IPS DF 6.9 (cell line): ENCODE measurements around the gene PAAF1.

Experiments used
- DNase-seq: peaks from one replicate; pipeline ENCODE4 v3.0.0-alpha.2; 2013; ENCODE audit warnings: low read depth, low spot score
- H3K27ac ChIP-seq: one replicate; pipeline ENCODE4 v1.5.1; 2013; ENCODE audit warnings: low read length, control low read depth
- H3K27me3 ChIP-seq: 2 replicates; pipeline ENCODE4 v1.6.1; 2013; ENCODE audit warnings: mild to moderate bottlenecking, low read length; ENCODE audit not compliant: control insufficient read depth, insufficient read depth
- H3K36me3 ChIP-seq: 2 replicates; pipeline ENCODE4 v1.6.1; 2013; ENCODE audit warnings: low read length; ENCODE audit not compliant: control insufficient read depth, insufficient read depth
- H3K4me1 ChIP-seq: 2 replicates; pipeline ENCODE4 v1.6.1; 2013; ENCODE audit warnings: low read length; ENCODE audit not compliant: control insufficient read depth, insufficient read depth
- H3K4me3 ChIP-seq: 2 replicates; pipeline ENCODE4 v1.5.1; 2013; ENCODE audit warnings: mild to moderate bottlenecking, low read length
- H3K9me3 ChIP-seq: 2 replicates; pipeline ENCODE4 v1.6.1; 2013; ENCODE audit warnings: low read length, inconsistent platforms; ENCODE audit not compliant: control insufficient read depth, insufficient read depth
- WGBS: extraction: QIAGEN DNeasy Blood & Tissue Kit; methylation state at CpG from one replicate; pipeline ENCODE4 v1.1.7; 2013; ENCODE audit warnings: mixed read lengths, missing lambda C conversion rate; ENCODE audit not compliant: insufficient read length, insufficient coverage; 5-methylcytosine and 5-hydroxymethylcytosine counted together

Gene PAAF1

GRCh38 chr11:73942010-73942409 is 65.2 kb downstream of the PAAF1 start:
- Histone ChIP-seq H3K4me3 (no peak overlapping the region), H3K4me1 (no peaks in the 10 kb centered on the region), H3K27me3 (no peaks in the 10 kb centered on the region), H3K27ac (no peak overlapping the region), H3K36me3 (no peaks in the 10 kb centered on the region), H3K9me3 (no peaks in the 10 kb centered on the region)
- no CpG with 5 or more reads among the region's 1 CpG for WGBS
- DNase-seq, result no peak

- DNase-seq, result no peak
- Histone ChIP-seq H3K4me1 (no peaks in the 10 kb centered on the region), H3K27me3 (no peaks in the 10 kb centered on the region), H3K36me3 (no peaks in the 10 kb centered on the region), H3K9me3 (no peaks in the 10 kb centered on the region), H3K4me3 (no peak overlapping the region), H3K27ac (no peak overlapping the region)
- WGBS, result no CpG with 5 or more reads among the region's 6 CpGs
Measured at GRCh38 chr11:73944085-73944484, 67.3 kb downstream of the PAAF1 start.

DNA sequence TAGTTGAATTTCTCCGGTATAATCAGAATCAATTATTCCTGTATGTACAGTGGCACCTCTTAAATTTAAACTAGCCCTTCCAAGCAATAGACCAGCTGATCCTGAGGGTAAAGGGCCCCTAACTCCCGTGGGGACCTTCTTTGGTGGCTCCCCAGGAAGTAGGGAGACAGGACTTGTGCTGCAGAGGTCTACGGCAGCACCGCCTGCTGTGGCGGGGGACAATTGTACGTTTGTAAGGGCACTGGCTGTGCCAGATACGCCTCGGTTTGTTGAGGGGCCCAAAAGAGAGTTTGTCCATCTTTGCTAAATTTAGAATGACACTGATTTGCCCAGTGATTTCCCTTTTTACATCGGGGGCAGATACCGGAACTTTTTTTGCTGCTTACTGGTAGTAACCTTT is 68.1 kb downstream of the PAAF1 start:
- Histone ChIP-seq H3K36me3 (no peaks in the 10 kb centered on the region), H3K27me3 (no peaks in the 10 kb centered on the region), H3K4me1 (no peaks in the 10 kb centered on the region), H3K4me3 (no peak overlapping the region), H3K27ac (no peak overlapping the region), H3K9me3 (no peaks in the 10 kb centered on the region)
- no CpG with 5 or more reads among the region's 10 CpGs for WGBS
- DNase-seq, result no peak

- no peak for DNase-seq
- no peaks in the 10 kb centered on the region for H3K27me3 ChIP-seq
- H3K9me3 ChIP-seq, result no peaks in the 10 kb centered on the region
- WGBS, result no CpG with 5 or more reads among the region's 4 CpGs
- H3K36me3 ChIP-seq, result no peaks in the 10 kb centered on the region
- H3K27ac ChIP-seq, result no peak overlapping the region
- no peaks in the 10 kb centered on the region for H3K4me1 ChIP-seq
- no peak overlapping the region for H3K4me3 ChIP-seq
Measured at GRCh38 chr11:73945396-73945795, 68.6 kb downstream of the PAAF1 start.

- Histone ChIP-seq H3K9me3 (no peaks in the 10 kb centered on the region), H3K4me1 (no peaks in the 10 kb centered on the region), H3K27me3 (no peaks in the 10 kb centered on the region), H3K36me3 (no peaks in the 10 kb centered on the region), H3K27ac (no peak overlapping the region), H3K4me3 (no peak overlapping the region)
- WGBS, result no CpG with 5 or more reads among the region's 13 CpGs
- no peak for DNase-seq
Measured at GRCh38 chr11:73946798-73947458, 70.1 kb downstream of the PAAF1 start.

DNA sequence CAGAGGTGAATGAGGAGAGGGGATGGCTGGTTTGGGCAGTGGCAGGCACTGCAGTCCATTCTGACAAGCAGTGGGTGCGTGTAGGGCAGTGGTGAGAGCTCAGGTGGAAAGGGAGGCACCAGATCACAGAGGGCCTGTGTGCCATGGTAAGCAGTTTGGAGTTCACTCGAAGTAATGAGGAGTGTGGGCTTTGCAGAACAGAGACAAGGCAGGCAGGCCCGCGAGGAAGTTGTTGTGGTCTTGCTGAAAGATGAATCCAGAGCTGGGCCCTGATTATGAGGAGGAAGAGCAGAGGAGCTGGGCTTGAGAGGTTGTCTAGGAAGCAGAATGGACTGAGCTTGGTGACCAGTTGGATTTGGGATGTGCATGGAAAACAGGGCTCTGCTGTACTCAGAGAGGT is 72.4 kb downstream of the PAAF1 start:
- no peaks in the 10 kb centered on the region for H3K9me3 ChIP-seq
- WGBS, result no CpG with 5 or more reads among the region's 4 CpGs
- no peaks in the 10 kb centered on the region for H3K36me3 ChIP-seq
- no peaks in the 10 kb centered on the region for H3K4me1 ChIP-seq
- no peak overlapping the region for H3K27ac ChIP-seq
- H3K27me3 ChIP-seq, result no peaks in the 10 kb centered on the region
- no peak overlapping the region for H3K4me3 ChIP-seq
- no peak for DNase-seq

DNA sequence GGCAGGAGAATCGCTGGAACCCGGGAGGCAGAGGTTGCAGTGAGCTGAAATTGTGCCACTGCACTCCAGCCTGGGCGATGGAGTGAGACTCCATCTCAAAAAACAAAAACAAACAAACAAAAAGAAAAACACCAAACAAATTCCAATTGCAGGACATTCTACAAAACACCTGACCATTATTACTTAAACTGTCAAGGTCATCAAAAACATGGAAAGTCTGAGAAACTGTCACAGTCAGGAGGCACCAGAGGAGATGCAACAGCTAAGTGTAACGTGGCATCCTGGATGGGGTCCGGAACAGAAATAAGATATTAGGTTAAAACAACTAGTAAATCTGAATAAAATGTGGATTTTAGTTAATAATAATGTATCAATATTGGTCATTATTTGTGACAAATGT is 73.1 kb downstream of the PAAF1 start:
- Histone ChIP-seq H3K36me3 (no peaks in the 10 kb centered on the region), H3K4me1 (no peaks in the 10 kb centered on the region), H3K27me3 (no peaks in the 10 kb centered on the region), H3K4me3 (no peak overlapping the region), H3K27ac (no peak overlapping the region), H3K9me3 (no peaks in the 10 kb centered on the region)
- WGBS, result no CpG with 5 or more reads among the region's 5 CpGs
- no peak for DNase-seq

DNA sequence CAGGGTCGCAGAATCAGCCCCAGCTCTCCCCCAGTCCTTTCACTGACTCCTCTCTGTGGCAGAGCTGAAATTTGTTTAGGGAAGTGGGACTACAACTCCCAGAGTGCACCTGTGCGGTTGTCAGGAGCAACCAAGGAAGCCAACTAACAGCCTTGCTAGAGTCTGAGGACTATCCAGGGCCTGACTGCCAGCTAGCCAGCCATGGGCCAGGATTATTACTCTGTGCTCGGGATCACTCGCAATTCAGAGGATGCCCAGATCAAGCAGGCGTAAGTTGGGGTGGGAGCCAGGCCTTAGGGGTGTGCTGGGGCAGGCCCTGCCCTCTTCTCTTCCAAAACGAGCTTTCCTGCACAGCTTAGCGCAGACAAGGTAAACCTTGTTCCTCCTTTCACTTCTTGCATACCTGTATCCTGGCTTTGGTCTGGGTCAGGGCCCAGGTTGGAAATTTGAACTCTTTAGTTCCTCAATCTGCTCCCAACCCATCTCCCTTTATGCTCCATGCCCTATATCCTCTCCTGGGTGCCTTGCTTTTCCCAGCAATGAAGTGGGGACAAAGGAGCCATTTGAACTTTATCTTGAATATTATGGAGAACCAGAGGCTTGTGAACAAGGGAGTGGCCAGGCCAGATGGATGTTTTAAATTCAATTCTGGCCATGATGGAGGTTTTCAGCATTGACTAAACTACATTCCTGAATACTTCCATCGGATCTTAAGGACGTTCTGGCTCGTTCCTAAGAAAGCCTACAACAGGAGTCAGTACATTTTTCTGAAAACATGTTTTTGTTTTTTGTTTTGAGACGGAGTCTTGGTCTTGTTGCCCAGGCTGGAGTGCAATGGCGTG is 74.3 kb downstream of the PAAF1 start, which contains the start of gene DNAJB13:
Gene DNAJB13 (plus strand): TSS at position 158 of the 842 bp plus-strand sequence. CDS start 44 bp downstream, at position 202.
- DNase-seq, result peak; percentile 50
- H3K4me3 ChIP-seq, result no peak within 1 kb of the TSS
- no peaks in the 10 kb centered on the region for H3K4me1 ChIP-seq
- H3K9me3 ChIP-seq, result no peaks in the 10 kb centered on the region
- H3K36me3 ChIP-seq, result no peaks in the 10 kb centered on the region
- WGBS, result no CpG with 5 or more reads among the region's 12 CpGs
- no peaks in the 10 kb centered on the region for H3K27me3 ChIP-seq
- no peak within 1 kb of the TSS for H3K27ac ChIP-seq

GRCh38 chr11:73951797-73952196 is 75.0 kb downstream of the PAAF1 start:
- H3K9me3 ChIP-seq, result no peaks in the 10 kb centered on the region
- H3K27ac ChIP-seq, result no peak overlapping the region
- no peak overlapping the region for H3K4me3 ChIP-seq
- H3K27me3 ChIP-seq, result no peaks in the 10 kb centered on the region
- H3K36me3 ChIP-seq, result no peaks in the 10 kb centered on the region
- DNase-seq, result no peak
- H3K4me1 ChIP-seq, result no peaks in the 10 kb centered on the region
- no CpG with 5 or more reads among the region's 7 CpGs for WGBS

GRCh38 chr11:73956876-73957653 is 80.3 kb downstream of the PAAF1 start:
- Histone ChIP-seq H3K27me3 (no peaks in the 10 kb centered on the region), H3K4me1 (no peaks in the 10 kb centered on the region), H3K36me3 (no peaks in the 10 kb centered on the region), H3K9me3 (no peaks in the 10 kb centered on the region), H3K27ac (no peak overlapping the region), H3K4me3 (no peak overlapping the region)
- DNase-seq, result no peak
- no CpG with 5 or more reads among the region's 29 CpGs for WGBS
